Stimulated activated CD4-positive, alpha-beta T cell treated with anti-CD3 and anti-CD28 coated beads, Interleukin-2, amount 100 ng/mL, for 24 hours (primary cell): Measurements from ENCODE around the gene ZNF511.

ENCODE experiments used
- DNase-seq, 2 donors: peaks; one replicate each; pipeline ENCODE4 v3.0.0-alpha.2; 2020

The ZNF511 gene

DNA sequence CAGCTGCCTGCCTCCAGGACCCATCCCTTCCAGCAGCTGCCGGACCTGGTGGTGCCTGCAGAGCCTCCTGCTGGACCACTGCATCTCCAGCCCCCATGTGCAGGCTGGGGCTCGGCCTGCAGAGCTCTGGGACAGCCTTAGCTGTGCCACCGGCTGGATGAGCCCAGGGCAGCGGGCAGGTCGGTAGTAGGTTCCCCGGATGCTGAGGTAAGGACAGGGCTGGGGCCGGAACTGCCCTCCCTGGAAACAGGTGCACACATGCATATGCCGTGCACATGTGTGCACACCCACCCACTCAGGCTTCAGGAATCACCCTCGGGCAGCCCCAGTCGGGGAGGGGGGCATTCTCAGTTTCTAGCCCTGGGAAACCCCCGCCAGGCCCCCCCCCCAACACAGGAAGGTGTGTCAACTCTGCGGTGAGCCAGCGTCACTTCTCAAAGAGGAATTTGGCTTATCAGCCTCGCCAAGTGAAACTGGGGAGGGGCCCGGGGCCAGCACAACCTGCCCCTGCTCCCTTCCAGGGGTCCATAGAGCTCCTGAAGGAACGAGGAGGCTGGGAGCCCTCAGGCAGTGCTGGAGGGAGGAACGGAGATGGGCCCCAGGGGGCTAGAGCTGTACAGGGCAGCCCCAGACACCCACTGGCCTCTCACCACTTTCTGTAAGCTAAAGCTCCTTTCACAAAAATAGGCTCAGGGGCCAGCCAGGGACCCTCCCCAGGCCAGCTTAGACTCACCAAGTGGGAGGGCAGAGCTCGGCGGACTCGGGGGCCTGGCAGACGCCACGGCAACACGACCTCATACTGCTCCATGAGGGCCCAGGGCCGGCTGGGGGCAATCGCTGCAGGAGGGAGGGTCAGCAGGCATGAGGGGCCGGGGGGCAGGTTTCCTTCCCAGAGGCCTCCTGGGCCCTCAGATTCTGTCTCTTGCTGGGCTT, 33.7 kb upstream of the ZNF511 start:
- peak; percentile 85 to 86 for DNase-seq

DNA sequence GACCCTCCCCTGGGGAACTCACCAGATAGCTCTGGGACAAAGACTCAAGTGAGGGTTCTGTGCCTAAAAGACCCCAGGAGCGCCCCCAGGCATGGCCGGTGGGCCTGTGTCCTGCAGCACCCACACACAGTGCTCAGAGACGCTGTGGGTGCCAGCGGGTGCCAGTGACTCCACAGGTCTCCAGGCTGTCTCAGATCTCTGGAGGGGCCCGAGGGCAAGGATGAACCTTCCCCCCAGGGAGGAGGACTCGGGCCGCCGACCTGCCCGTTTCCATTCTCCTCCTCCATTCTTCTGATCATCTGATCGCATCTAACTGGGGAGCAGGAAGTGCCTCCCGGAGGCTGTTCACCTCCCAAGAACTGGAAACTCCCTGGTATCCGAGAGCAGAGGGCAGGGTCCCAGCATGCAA, 33.0 kb upstream of the ZNF511 start:
- DNase-seq: peak; percentile 51 to 66

DNA sequence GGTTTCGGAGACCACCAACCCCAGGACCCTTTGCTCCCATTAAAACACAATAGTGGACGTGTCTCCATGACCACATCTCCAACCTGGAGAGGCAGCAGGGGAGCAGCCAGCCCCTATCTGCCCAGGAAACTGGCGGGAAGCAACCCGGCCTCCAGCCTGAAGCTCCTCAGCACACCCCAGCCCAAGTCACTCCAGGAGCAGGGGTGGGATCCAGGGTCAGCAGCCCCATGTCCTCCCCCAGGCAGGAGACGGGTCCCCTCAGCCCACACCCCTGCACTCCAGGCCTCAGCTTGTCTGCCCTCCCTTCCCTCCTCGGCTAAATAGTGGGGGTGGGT, 32.6 kb upstream of the ZNF511 start:
- DNase-seq: no peak

DNA sequence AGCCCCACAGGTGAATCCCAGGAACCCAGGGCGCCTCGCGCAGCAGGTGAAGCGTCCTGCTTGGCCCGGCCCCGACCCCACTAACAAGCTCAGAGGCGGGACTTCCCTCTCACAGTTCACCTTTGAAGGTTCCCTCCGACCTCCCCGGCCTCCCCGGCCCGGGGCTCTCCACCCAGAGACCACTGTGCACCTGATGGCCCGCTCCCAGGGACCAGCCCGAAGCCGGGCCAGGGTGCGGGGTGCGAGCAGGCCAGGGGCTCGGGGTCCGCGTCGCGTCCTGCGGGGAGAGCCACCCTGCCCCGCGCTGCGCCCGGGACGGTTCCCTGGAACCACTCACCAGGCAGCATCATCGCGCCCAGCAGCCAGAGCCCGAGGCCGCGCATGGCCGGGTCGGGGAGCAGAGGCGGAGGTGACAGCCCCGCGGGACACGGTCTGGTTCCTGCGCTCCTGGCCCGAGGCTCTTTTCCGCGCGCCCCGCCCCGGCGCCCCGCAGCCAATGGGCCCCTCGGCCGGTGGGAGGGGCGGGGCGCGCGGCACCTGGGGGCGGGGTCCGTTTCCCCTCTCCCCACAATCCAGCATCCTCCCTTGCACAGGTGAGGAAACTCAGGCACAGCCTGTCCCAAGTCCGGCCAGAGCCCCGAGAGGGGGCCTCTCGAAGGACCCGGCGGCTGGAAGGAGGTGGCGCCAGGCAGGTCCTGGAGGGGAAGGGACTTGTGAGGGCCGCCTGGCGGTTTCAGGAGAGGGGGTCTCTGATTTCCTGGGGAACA, 32.1 kb upstream of the ZNF511 start, which contains the start of gene ADAM8:
Gene ADAM8, minus strand, starts transcription at position 434 of the 767 bp plus-strand sequence. Its CDS starts 51 bp downstream, at position 383.
- DNase-seq: peak; percentile 67 to 86

DNA sequence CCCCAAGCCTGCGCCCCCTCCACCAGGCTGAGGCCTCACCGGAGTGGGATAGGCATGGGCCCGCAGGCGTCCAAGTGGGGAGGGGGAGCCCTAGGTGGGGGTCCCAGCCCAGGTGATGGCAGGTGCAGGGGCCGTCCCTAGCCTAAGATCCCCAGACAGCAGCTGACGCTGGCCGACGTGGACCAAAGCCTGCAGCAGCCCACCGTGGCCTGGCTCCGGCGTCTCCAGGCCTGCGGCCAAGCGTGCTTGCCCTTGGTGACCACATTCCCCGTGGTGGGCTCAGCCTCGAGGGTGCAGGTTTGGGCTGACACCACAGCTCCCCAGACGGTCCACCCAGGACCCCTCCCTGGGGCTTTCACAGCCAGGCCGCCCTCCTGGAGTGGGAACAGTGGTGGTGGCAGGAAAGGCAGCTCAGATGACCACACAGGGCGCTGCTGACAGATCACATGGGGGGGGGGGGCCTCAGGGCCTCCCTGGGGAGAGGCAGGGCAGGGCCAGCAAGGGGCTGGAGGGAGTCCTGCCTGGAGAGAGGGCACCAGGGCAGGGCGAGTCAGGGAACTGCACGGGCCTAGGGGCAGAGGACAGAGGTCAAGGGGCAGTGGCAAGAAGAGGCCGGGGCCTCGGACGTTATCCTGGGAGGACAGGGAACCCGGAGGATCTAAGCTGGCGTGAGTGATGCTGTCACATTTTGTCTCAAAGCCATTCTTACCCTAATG, 31.3 kb upstream of the ZNF511 start:
- no peak for DNase-seq

DNA sequence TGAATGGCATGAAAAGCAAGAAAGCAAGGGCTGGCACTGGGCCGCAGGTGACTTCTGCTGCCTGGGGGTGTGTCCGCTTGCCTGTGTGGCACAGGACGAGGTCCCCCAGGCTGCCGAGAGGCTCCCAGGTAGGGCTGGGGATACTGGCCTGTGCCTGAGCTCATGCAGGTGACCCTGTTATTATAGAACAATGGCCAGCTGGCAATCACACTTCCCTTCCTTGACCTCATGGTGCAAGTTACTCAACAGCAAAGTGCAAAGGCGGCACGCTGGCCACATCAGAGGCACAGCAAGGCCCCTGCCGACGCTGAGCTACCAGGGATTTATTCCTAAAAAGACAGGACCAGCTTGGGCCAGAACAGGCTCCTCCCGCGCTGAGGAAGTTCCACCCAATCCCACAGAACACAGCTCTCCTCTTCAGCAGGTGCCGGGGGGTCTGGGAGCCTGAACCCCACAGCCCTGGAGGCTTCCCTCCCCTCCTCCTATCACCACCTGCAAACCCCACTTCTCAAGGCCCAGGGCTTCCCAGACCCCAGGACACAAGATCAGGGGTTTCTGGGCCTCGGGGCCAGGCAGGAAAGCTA, 30.6 kb upstream of the ZNF511 start:
- DNase-seq: no peak

DNA sequence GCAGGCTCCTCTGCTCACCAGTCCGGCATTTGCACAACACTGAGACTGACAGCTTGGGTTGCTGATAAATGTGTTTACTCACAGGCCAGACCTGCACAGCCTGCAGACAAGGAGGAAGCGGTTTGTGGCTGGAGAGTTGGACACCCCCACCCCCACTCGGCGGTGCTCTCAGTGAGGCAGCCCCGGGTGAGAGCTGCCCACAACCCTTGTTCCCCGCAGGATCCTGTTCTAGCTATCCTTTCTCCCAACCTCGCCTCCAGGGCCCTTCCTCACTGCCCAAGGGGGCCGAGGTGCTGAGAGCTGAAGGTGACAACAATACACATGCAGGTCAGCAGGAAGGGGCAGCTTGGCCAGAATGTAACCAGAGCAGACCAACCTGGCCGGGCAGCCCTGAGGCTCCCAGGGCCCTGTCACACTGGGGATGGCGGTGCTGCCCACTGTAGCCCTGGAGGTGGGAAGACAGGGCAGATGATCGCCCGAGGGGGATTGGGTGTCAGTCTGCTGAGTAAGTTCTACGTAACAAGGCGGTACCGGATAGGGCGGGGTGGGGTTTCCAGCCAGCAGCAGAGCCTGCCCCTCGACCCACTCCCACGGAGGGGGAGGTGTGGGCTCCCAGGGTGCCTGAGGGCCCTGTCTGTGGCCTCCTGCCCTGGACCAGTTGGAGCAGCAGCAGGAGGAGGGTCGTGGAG, 30.0 kb upstream of the ZNF511 start:
- peak; percentile 52 to 53 for DNase-seq

DNA sequence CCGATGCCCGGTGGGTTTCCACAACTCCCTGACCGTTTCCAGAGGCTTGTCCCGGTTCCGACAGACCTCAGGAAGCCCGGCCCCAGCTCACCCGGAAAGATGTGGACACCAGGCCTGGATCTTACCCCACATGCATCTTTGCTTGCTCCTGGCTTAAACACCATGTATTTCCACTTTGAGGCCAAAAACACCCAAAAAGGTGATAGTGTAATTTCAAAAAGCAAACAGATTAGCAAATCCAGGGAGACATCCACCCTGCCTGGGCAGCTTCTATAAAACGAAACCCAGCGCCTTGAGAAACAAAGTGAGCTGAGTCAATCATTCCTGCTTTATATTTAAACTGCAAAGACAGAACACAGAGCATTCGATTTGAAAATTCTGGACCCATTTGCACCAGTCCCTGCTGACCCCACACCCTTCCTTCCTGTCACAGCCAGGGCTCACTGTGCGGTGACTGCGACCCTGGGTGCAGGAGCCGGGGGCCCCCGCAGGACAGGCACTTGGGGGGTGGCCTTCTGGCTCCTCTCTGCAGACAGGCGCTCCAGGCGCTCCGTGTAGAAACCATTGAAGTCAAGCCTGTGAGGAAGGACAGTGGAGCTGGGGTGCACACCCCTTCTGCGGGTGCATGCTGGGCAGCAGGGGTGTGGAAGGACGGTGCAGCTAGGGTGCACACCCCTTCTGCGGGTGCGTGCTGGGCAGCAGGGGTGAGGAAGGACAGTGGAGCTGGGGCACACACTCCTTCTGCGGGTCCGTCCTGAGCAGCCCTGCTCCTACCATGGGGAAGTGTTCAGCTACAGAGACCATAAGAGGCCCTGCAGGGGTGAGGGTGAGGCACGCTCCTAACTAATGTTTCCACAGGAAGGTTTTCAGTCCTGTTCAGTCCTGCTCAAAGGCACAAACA, 29.1 kb upstream of the ZNF511 start:
- DNase-seq: no peak

DNA sequence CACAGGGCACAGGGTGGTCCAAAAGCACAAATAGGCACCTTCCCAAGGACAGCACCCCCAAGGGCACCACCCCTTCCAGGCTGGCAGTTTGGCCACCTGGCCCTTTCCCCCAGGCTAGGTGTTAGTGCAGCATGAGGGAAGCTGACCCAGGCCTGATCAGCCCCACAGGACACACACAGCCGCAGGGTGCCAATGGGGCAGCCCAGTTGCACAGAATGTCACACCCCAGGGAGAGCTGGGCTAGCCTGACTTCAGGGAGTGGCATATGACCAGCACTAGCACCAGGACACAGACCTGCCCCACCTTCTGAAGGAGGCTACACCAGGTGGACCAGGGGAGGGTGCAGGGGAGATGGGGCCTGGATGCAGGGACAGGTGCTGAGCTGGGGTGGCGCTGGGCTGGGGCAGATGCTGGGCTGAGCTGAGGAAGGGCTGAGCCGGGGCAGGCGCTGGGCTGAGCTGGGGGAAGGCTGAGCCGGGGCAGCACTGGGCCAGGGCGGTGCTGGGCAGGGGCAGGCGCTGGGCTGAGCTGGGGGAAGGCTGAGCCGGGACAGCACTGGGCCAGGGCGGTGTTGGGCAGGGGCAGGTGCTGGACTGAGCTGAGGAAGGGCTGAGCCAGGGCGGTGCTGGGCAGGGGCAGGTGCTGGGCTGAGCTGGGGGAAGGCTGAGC, 28.2 kb upstream of the ZNF511 start:
- no peak for DNase-seq

DNA sequence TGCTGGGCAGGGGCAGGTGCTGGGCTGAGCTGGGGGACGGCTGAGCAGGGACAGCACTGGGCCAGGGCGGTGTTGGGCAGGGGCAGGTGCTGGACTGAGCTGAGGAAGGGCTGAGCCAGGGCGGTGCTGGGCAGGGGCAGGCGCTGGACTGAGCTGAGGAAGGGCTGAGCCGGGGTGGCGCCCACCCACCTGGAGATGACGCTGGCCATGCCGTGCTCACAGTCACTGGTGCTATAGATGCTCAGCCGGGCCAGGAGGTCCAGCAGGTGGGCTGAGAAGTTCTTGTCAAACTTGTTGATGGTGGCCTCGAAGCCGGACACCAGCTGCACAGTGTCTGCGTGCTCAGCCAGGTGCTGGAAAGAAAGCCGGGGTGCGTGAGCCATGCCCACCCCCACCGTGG, 27.6 kb upstream of the ZNF511 start:
- no peak for DNase-seq

DNA sequence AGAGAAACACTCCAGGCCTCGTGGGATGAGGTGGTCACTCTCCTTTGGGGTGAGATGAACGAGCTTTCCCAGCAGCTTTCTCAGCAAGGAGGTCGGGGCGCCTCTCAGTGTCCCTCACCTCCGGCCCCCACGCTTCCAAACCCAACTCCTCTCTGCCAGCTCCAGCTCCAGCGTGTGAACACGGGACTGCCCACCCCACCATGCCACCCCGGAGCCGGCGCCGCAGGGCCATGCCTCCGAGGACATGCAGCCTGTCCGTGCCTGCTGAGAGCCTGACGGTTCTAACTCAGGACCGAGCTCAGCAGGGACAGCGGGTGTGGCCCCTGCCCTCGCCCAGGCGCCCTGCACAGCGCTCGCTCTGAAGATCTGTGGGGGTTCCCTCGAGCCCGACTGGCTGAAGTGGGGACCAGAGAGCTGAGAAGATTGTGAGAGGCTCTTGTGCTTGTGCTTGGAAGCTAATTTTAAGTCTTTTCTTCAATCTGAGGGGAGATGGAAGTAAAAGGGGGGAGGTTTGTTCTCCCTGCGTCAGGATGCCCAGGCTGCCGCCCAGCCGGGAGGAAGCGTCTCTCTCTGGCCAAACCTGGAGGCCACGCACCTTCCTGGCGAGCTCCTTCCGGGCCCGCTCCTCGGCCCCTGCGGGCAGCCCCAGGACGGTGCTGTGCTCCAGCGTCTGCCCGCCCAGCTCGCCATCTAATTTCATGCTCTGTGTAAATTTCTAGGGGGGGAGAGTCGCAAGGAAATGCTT, 26.9 kb upstream of the ZNF511 start:
- no peak for DNase-seq

DNA sequence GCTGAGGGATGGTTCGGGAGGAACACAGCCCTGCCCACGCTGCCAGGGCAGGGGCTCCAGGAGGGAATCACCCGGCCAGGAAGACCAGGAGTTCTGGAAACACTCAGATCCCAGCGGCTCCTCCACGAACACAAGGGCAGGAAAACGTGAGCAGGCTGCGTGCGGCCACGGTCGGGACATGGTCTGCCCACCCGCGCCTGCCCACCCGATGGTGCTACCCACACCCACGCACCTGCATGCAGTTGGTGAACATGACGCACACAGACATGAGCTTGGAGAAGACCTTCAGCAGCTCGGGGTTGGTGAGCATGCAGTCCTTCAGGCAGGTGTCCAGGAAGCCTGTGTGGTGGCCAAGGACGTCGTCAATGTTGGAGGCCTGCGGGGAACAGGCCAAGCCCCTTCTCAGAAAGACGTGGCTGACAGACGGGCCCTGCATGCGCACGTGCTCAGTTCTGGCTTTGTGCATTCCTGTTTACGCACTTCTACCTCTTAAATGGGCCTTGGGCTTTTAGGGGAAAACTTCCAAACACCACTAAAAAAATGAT, 25.8 kb upstream of the ZNF511 start:
- no peak for DNase-seq

DNA sequence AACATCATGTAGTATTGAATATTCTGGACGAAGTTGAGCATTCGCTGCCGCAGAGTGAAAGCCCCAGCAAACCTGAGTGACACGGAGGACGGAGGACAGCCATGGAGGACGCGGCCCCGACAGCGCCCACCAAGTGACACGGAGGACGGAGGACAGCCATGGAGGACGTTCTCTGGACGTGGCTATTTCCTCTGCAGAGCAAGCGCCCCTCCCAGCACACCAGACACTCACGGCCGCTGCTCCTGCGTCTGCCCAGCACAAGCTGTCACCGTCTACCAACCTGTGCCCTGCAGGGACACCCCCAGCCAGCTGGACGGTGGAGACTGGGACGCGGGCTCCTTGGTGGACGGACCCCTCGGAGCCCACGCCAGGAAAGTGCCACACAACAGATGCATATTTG, 24.8 kb upstream of the ZNF511 start:
- DNase-seq: no peak

DNA sequence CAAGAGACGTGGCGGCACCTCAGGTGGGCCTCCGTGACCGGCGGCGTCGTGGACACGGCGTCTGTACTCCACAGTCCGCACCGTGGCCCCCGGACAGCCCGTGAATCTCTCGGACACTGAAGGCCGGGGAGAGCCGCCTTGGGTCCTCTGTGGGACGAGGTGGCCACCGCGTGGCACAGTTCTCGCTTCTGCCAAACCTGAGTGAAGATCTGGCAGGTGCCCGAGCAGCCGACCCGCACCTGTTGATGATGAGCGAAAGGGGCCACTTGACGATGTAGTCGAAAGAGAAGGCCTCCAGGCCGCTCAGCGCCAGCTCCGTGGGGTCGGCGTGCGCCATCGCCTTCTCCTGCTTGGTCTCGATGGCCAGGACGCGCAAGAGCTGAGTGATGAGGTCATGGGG, 23.5 kb upstream of the ZNF511 start:
- no peak for DNase-seq

DNA sequence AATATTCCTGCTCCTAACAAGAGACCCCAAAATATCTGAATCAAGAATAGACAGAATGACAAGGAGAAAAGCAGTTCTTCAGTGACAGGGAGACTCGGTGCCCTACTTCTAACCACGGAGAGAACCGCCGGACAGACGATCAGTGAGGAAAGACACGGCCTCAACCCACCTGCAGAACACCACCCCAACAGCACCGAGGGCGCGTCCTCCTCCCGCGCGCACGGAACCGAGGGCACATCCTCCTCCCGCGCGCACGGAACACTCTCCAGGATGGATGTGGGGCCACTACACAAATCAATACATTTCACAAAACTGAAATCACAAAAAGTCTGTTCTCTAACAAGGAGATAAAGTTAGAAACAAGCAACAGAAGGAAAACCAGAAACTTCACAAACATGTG, 22.3 kb upstream of the ZNF511 start:
- no peak for DNase-seq

DNA sequence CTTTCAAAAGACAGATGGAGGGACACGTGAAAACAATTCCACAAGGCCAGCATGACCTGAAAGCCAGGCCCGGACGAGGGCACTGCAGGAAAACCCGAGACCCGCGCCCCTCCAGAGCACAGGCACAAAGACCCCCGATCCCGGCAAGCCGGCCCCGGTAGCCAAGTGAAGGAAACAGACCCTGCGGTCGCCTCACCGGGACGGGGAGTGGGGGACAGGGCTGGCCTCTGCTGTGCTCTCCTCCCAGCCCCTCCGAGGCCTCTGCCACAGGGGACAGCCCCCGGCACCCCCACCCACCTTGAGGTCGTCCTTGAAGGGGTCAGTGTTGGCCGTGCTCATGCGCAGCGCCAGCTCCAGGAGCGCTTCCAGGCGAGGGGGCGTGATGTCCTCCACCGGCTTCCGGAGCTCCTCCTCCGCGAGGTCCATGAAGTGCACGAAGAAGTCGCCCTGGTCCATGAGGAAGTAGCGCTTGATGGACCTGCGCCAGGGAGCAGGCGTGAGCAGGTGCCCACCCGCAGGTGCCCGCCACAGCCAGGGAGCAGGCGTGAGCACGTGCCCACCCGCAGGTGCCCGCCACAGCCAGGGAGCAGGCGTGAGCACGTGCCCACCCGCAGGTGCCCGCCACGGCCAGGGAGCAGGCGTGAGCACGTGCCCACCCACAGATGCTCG, 20.7 kb upstream of the ZNF511 start:
- no peak for DNase-seq

DNA sequence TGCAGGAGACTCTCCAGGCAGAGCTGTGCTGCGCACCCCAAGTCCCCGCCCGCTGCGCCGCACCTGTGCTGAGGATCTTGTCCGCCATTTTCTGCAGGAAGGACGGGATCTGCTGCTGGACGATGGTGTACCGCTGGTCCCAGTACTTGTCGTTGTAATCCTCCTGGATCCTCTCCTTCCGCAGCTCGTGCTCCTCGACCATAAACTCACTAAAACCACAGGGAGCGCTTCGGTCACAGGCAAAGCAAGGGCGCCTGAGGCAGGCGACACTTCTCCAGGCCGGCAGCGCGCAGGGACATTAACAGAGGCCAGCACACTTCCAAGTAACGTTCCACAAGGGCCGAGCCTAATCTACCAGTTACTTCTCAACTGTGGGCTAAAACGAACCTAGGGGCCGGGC, 19.0 kb upstream of the ZNF511 start:
- no peak for DNase-seq

DNA sequence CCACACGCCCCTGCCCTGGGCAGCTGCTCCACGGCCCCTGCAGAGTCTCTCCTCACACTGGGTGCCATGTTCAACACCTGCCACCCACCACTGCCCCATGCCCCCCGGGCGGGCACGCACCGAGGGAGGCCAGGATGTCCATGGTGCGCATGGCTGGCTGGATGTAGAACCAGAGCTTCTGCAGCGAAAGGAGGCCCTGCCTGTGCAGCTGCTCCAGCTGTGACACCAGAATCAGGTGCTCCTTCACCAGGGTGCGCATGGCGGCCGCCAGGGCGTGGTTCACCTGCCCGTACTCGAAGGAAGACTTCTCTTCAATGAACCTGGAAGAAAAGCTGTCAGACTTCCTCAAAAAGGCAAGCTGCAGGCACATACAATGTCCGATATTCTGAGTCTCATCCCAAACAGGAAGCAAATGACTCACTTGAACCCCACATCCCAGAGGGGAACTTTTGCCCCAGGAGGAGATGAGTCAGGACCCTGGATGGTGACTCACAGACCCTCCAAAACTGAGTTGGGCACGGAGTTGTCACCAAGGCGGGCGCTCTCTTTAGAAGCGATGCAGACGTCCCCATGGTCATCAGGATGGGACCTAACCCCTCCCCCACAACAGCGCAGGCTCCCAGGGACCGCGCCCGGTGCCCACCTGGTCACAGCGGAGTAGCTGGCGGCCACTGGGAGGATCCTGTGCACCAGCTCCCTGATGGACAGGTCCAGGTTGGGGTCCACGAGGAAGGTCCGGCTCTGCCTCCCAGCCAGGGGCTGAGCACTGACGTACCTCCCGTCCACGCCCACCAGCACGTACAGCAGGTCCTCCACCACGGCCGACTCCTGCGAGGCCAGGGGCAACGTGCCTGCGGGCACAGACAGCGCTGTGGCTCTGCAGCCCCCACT, 15.6 kb upstream of the ZNF511 start:
- peak in 1 of 2 donors; percentile 31 for DNase-seq
